KBM-7 (cell line): ENCODE results near the gene TKTL1.

Experiments used
- DNase-seq: peaks from one replicate; pipeline ENCODE4 v3.0.0-alpha.2; 2015
- in situ Hi-C: fragments of 300-500 bp; cut with MboI; formaldehyde crosslinking; loops from 2 replicates; pipeline ENCODE4 v1.14.3; 2020; ENCODE audit warnings: low sequenced_read_pairs, low pct_unique_long_range_greater_than_20kb, mixed read lengths

Gene TKTL1

DNA sequence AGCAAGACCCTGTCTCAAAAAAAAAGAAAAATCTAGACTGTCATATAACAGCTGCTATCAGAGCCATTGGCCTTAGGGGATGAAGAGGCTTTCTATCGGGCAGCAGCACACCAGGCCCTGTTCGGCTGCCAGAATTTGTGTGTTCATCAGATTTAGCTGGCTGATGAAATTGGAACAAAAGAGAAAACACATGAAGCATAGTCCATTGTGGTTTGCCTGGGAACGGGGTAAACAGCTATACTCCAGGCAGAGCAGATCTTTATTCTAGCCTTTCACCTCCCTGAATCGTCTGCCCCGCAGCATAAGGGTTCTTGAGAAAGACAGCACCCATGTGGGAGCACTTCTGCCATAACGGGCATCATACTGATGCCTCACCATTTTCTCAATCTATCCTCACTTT lies 11.6 kb downstream of the TKTL1 start:
- DNase-seq, result no peak
- in situ Hi-C loops, result no loop called here

DNA sequence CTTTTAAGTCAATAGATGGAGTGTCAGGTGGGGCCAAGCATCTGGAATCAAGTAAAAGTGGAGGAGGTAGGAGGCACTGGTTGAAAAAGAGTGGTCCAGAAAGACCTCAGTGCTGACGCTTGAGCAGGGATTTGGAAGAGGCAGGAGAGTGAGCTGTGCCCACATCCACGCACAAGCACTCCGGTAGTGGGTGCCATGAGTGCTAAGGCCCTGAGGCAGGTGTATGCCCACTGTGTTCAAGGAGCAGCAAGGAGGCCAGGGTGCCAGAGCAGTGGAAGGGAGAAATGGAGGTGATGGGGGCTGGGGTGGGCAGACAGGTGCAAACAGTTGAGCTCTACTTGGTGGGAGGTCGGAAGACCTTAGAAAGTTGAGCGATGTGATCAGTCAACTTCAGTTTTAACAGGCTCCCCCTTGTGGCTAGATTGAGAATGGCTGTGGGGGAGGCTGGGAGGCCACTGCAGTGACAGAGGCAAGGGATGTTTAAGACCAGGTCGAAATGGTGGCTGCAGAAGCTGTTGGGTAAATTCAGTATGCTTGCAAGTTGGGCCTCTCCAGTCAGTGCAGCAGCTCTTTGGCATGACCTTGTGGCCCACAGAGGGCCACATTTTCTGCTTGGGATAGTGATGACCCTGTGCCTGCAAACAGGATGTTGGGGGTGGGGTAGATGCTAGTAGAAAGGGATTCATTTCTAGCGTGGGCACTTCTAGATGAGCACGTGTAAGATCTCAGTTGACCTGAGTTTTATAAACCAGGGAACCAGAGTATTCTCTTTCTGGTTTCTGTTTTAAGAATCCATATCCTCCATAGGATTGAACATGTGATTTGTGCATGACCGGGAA lies 12.7 kb downstream of the TKTL1 start:
- DNase-seq, result peak; percentile 83
- in situ Hi-C loops, result no loop called here

DNA sequence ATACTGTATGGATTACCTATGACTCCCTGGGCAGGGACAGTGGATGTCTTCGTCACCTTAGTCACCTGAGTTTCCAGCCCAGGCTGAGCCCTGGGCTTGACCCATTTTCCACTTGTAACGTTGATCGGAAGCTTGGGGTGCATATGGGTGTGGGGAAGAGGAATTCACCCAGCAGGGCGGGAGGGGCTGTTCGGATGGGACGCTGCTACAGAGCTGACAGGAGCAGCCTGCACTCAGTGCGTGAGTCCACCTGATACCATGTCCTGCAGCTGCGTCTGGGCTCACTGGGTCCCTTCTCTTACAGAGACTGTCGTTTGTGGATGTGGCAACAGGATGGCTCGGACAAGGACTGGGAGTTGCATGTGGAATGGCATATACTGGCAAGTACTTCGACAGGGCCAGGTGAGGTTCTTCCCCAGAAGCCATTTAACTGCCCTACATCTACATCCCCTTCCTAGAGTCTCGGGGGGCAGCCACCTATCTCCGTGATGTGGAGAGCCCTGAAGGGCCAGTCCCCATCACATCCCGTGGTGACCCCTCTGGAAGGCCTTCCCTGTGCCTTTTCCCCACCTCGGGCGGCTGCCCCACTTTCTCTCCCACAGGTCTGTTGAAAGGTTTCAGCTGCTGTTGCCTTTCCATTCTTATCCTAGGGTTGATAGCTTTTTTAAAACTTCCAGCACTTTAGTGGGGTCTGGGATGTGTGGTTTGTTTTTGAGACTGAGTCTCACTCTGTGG lies 13.6 kb downstream of the TKTL1 start:
- no peak for DNase-seq
- in situ Hi-C loops, result no loop called here

DNA sequence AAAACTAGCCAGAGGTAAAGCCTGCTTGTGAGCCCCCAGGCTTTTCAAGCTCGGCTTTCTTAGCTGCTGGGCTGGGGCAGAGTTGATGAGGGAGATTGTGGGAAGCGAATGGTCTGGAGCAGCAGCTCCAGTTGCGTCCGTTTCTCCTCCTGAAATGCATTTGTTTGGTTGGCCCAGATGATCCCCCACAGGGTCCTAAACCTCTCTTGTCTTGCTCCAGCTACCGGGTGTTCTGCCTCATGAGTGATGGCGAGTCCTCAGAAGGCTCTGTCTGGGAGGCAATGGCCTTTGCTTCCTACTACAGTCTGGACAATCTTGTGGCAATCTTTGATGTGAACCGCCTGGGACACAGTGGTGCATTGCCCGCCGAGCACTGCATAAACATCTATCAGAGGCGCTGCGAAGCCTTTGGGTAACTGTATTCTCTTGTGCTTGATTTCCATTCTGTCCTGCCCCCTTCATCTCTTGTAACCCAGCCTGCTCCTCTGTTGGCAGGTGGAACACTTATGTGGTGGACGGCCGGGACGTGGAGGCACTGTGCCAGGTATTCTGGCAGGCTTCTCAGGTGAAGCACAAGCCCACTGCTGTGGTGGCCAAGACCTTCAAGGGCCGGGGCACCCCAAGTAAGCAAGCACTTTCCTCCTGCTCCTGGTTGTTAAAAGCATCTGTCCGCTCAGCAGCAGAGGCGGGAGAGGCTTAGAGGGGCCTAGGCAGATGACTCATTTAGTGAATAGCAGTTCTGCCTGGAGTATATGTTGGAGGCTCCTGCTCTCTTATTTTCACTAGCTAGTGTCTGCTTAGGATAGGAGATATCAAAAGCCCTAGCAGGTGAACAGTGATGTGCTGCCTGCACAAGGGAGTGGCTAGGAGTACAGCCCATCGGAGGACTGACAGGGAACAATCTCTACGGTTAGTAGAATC lies 15.3 kb downstream of the TKTL1 start:
- no peak for DNase-seq
- in situ Hi-C loops, result no loop called here

DNA sequence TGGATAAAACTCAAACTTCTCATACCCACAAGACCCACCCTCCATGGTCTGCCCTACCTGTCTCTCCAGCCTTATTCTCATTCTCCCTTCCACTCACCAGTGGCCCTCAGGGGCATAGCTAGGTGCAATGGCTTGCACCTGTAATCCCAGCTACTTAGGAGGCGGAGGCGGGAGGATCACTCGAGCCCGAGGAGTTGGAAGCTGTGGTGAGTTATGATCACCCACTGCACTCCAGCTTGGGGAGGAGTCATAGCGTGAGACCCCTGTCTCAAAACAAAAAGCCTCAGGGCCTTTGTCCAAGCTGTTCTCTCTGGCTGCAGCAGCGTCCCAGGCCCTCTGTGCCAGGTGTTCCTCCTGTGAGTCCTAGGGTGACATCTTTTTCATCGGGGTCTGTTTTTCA lies 16.5 kb downstream of the TKTL1 start:
- no peak for DNase-seq
- in situ Hi-C loops, result no loop called here

DNA sequence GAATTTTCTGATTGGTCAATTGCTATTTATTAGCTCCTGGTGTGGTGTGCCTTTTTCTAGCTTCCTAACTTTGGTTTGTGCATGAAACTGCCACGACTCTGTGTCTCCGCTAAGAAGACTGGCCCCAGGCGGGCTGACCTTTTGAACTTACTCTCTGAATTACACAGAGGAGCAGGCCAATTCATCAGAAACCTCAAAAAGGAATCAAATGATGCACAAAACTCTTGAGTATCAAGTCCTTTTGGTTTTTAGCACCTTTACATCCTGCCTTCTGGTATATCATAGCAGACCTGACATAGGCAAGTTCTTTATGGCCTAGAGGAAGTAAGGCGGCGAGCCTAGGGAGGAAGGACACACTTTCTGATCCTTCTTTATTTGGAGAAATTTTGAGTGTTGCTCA lies 17.6 kb downstream of the TKTL1 start:
- in situ Hi-C loops, result no loop called here
- no peak for DNase-seq

DNA sequence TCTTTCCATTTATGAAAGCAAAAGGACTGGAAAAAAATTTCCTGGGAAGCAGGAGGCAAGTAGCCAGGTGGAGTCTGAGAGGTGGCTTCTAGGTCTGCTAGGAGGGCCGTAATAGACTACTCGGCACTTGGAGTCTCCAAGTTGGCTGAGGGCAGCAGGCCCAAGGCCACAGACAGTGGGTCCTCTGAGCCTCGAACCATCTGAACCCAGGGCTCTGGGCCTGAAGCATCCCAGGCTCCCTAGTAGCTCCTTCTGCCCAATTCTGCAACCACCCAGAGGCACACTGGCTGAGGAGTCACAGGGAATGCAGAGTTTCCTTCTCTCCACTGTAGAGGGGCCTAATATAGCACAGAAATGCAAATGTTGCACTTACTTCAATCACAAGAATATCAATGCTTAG lies 19.8 kb downstream of the TKTL1 start:
- in situ Hi-C loops, result no loop called here
- no peak for DNase-seq

DNA sequence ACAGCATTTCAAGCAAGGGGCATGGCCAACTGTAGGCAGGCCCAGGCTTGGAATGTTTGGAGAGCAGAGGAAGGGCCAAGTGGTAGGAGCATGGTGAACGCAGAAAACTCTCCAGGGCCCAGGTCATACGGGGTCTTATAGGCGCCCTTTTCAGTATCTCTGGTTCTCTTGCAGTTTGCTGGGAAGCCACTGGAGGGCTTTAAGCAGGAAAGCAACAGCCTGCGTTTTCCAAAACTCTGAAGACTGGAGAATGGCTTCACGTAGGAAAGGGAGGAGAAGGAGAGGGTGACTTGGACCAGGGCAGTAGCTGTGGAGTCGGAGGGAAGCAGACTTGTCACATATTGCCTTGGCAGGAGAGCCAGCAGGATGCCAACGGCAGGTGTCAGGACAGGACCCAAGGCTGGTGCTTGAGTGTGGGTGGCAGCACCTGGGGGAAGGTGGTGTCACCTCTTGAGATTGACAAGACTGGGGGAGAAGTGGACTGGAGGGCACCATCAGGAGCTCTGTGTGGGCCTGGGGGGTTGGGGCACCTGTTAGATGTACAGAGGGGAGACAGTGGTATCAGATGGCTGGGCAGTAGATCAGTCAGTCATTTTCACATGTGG lies 21.9 kb downstream of the TKTL1 start:
- peak; percentile 45 for DNase-seq
- in situ Hi-C loops, result no loop called here

DNA sequence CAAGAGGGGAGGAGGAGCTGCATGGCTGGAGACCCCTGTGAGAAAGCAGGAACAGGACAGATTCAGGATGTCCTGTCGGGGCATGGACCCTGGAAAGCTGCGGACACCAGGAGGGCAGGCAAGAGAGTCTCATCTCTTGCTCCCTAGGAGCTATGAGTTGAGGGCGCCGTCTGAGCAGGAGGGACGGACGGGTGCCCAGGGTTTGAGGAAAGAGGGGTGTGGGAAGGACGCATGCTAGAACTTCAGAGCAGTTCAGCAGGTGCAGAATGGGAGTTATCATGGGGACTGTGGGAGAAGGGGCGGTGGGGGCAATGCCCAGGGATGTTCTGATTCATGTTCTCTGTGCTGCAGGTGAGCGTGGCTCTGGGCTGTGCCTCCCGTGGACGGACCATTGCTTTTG lies 24.8 kb downstream of the TKTL1 start:
- no peak for DNase-seq
- in situ Hi-C loops, result no loop called here

DNA sequence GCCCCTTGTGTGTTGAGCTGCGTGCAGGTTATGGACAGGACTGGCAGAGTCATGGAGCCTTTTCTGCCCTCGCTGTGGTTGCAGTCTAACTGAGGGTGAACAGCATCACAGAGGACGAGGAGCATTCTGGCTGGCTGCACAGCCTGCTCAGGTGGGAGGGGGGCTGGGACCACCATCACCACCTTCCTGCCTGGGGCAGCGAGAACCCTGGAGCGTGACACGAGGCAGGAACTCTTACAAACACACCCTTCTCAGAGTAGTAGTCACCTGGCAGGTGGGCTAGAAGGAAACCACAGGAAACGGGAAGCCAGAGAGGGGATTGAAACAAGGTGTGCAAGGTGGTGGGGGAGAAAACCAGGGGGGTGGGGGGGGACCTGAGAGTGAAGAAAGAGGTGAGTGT lies 25.6 kb downstream of the TKTL1 start:
- in situ Hi-C loops, result no loop called here
- no peak for DNase-seq

DNA sequence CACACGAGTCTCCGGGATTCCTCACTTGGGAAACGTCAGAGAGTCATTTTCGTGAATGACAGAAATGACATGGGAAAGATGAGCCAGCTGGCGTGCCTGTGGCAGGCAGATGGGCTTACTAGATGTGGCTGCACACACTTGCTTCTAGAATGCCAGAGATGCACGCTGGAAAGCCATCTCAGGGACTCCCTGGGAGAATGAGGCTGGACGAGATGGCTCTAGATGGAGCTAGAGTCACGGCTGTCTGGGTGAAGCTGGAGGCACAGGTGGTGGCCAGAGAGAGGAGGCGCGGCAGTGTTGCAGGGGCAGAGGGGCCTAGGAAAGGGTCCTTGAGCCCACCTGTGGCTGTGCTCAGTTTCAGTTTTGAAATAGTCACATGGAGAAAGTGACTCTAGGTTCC lies 26.0 kb downstream of the TKTL1 start:
- in situ Hi-C loops, result no loop called here
- DNase-seq, result no peak

DNA sequence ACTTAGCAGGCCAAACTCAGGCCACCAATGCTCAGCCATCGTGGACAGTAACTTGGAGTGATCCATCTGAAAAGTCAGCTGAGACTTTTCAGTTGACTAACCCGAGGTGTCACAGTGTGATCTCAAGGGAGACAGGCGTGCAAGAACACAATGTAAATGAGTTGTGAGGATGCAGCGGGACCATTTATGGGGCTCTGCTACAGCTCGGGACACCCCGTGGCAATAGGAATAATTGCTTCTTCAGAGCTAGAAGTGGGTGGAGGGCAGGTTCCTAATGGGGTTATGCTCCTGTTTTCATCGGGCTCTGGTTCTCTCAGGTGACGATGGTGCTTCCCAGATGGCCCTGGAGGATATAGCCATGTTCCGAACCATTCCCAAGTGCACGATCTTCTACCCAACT lies 27.3 kb downstream of the TKTL1 start:
- no peak for DNase-seq
- in situ Hi-C loops, result no loop called here

DNA sequence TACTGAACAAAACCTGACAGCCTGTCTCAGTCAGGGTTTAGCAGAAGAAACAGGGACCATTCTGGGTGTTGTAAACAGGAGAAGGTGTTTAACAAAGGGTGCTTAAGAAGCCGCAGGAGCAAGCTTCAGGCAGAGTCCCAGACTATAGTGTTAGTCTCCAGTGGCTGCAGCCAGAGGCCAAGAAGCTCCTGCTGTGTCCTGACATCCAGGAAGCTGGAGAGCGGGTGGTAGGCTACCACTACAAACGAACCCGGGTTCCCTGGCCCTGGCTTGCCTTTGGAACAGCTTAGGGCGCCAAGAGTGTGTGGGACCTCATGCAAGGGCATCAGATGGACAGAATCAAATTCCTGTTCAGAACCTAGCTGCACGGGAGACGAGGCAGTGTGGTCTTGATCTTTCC lies 27.9 kb downstream of the TKTL1 start:
- in situ Hi-C loops, result no loop called here
- DNase-seq, result no peak

DNA sequence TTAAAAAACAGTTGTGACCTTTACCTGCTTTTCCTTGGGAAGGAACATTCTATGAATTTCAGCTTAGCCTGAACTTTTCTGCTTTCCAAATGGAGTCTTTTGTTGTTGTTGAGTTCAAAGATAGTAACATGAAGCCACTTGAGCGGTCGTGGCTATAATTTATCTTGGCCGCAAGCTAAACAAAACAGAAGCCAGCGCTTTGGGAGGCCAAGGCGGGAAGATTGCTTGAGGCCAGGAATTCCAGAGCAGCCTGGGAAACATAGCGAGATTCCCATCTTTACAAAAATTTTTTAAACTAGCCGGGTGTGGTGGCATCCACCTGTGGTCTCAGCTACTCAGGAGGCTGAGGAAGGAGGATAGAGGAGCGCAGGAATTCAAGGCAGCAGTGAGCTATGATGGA lies 29.9 kb downstream of the TKTL1 start:
- DNase-seq, result no peak
- in situ Hi-C loops, result no loop called here

DNA sequence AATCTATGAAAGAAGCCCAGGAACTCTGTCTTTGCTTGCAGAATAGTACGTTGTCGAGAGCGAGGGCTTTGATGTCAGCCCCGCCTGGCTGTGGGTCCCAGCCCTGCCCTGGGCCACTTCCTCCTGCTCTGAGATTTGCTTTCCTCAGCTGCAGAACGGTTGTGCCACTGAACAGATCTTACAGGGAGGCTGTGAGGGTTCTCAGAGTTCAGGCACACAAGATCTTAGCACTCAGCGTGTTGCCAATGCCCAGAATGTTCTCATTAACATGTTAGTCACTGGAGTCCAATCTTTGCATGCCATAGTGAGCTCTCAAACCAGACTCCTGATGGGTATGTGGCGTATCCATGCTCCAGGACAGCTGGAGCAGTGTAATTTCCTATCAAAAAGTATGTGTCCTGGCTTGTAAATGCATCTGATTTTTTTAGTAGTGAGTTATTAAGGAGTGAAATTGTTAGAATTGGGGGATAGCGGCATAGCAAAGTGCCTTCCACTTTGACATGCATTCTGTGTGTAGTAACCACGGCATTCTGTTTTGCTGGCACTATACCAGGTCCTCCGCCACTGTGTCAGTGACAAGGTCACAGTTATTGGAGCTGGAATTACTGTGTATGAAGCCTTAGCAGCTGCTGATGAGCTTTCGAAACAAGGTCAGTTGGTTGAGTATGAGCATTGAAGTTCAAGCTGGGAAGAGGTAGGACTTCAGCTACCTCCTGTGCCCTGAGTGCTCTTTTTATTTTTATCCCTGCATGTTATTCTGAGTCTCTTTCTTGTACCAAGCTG lies 31.6 kb downstream of the TKTL1 start:
- in situ Hi-C loops, result no loop called here
- peak; percentile 14 for DNase-seq

DNA sequence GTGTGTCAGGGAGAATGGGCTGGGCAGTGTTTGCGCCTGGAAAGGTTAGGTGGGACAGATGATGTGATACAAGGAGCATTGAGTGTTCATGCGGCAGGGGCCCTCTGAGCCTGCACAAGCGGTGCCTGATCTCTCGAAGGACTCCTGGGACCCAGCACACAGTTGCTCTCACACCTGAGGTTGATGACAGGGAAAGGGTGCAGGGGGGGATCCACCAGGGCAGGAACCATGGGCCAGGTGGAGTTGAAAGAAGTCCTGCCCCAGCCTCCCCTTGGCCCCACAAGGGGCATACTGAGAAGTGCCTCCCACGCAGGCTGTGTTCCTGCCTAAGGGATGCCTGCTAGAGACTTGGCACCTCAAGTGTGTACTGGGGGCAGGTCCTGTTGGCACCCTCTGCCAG lies 33.1 kb downstream of the TKTL1 start:
- in situ Hi-C loops, result no loop called here
- no peak for DNase-seq

DNA sequence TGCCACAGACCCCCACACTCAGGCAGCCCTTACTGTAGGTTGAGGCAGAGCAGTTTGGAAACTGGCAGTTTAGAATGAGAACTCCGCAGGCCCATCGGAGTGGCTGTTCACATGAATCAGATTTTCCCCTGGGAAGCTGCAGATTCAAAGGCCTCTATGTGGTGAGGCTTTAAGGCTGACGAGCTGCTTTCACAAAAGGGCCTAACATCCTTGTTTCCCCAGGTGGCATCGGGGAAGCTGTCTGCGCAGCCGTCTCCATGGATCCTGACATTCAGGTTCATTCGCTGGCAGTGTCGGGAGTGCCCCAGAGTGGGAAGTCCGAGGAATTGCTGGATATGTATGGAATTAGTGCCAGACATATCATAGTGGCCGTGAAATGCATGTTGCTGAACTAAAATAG lies 33.7 kb downstream of the TKTL1 start:
- in situ Hi-C loops, result no loop called here
- no peak for DNase-seq

DNA sequence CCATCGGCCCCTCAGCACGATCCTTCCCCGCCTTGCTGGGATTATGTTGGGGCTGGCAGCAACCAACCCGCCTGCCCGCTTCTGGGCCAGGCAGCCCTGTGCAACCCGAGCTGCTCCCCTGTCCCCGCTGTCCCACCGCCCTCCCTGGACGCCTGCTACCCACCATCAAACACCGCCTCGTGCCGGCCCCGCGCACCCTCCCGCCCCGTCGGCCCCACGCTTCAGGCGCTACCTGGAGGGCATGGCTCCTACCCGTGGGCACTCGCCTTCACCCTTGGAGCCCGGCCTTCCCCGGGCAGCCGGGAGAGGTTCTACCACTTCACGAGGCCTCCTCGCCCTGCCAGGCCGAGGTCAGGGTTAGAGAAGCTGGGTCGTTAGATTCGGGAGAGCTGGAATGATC lies 37.0 kb downstream of the TKTL1 start:
- no peak for DNase-seq
- in situ Hi-C loops, result no loop called here

DNA sequence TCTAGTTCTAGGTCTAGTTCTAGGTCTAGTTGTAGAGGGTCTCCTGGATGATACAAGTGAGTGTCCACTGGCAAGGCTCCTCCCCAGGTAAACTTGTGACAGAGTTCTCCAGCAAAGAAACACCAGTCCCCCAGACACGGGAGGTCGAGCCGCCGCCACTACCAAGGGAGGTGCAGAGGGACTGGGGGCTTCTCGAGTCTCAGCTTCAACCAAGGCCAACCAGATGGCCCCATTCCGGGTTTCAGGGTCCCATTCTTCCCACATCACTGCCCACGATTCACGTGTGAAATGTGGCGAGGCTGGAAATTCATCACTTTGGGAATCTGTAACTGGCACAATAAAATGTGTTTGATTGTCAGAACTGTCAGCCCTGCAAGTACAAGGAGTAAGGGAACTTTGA lies 37.5 kb downstream of the TKTL1 start:
- in situ Hi-C loops, result no loop called here
- no peak for DNase-seq
